H54 (cell line): ENCODE measurements around the gene SYNPO2.
"Not testable (repeated sequence)": the region's sequence is repeated elsewhere in the genome, so short reads cannot be mapped to it uniquely, and the experiment has no call there.

Source experiments
- DNase-seq: peaks from one replicate; pipeline ENCODE4 v3.0.0; 2011; ENCODE audit warnings: low spot score, mixed read lengths; ENCODE audit not compliant: insufficient read length
- FAIRE-seq: peaks from 3 replicates; lab custom pipeline; 2011; peaks lifted over from hg19 to GRCh38; lab: Jason Lieb, UNC
- POLR2A ChIP-seq: IDR thresholded peaks from 2 replicates; pipeline ENCODE4 v1.6.1; 2011; ENCODE audit warnings: low read depth, mild to moderate bottlenecking, low read length

The SYNPO2 gene

GRCh38 chr4:118858779-118859178 lies 29.9 kb upstream of the SYNPO2 start:
- FAIRE-seq = no peak
- TF ChIP-seq POLR2A = no peak
- no peak for DNase-seq

GRCh38 chr4:118865091-118865708 lies 23.5 kb upstream of the SYNPO2 start:
- peak; percentile 87 for FAIRE-seq
- TF ChIP-seq POLR2A = no peak
- no peak for DNase-seq

- TF ChIP-seq POLR2A = no peak
- DNase-seq (no peak), FAIRE-seq (no peak)
These were observed 22.2 kb upstream of the SYNPO2 start for GRCh38 chr4:118866442-118866841.

- TF ChIP-seq POLR2A = no peak
- DNase-seq = no peak
- no peak for FAIRE-seq
These were observed 21.2 kb upstream of the SYNPO2 start for GRCh38 chr4:118867311-118868067.

- no peak for DNase-seq
- no peak for TF ChIP-seq POLR2A
- FAIRE-seq = no peak
These were observed 18.8 kb upstream of the SYNPO2 start for GRCh38 chr4:118869808-118870342.

GRCh38 chr4:118872181-118872580 lies 16.5 kb upstream of the SYNPO2 start:
- no peak for TF ChIP-seq POLR2A
- FAIRE-seq = no peak
- no peak for DNase-seq

- DNase-seq = no peak
- no peak for FAIRE-seq
- TF ChIP-seq POLR2A = no peak
These were observed 10.9 kb upstream of the SYNPO2 start for GRCh38 chr4:118877797-118878196.

GRCh38 chr4:118878507-118878906 lies 10.1 kb upstream of the SYNPO2 start:
- DNase-seq, FAIRE-seq: not testable (repeated sequence)

- FAIRE-seq = no peak
- no peak for DNase-seq
- TF ChIP-seq POLR2A = no peak
These were observed 9.2 kb upstream of the SYNPO2 start for GRCh38 chr4:118879409-118879808.

- no peak for TF ChIP-seq POLR2A
- DNase-seq (no peak), FAIRE-seq (no peak)
These were observed 7.0 kb upstream of the SYNPO2 start for GRCh38 chr4:118881512-118882146.

- no peak for TF ChIP-seq POLR2A
- FAIRE-seq (no peak), DNase-seq (no peak)
These were observed 4.8 kb upstream of the SYNPO2 start for GRCh38 chr4:118883861-118884260.

GRCh38 chr4:118884716-118885115 lies 3.9 kb upstream of the SYNPO2 start:
- DNase-seq = no peak
- TF ChIP-seq POLR2A = no peak
- no peak for FAIRE-seq

GRCh38 chr4:118889312-118889691 lies 648 bp downstream of the SYNPO2 start:
- DNase-seq (no peak), FAIRE-seq (no peak)
- TF ChIP-seq POLR2A = no peak

- no peak for FAIRE-seq
- no peak for TF ChIP-seq POLR2A
- DNase-seq = no peak
These were observed 5.4 kb downstream of the SYNPO2 start for GRCh38 chr4:118894034-118894433.

- DNase-seq = no peak
- no peak for TF ChIP-seq POLR2A
- FAIRE-seq = no peak
These were observed 9.6 kb downstream of the SYNPO2 start for GRCh38 chr4:118898221-118898620.
